T-helper 2 cell (primary cell): ENCODE results near the gene PRDM1.

Experiments used
- DNase-seq, 5 experiments: peaks; one replicate each; pipeline versions ENCODE4 v3.0.0 to v3.0.0-alpha.2; 2012 to 2022

Gene PRDM1

GRCh38 chr6:106098383-106099234, 12.5 kb downstream of the PRDM1 start:
- DNase-seq, result peak; percentile 18 to 97 (median 71)

DNA sequence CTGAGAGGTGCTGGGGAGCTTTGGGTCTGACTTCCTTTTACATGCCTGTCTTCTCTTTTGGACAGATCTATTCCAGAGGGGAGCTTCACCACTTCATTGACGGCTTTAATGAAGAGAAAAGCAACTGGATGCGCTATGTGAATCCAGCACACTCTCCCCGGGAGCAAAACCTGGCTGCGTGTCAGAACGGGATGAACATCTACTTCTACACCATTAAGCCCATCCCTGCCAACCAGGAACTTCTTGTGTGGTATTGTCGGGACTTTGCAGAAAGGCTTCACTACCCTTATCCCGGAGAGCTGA, 13.1 kb downstream of the PRDM1 start:
- DNase-seq, result no peak

DNA sequence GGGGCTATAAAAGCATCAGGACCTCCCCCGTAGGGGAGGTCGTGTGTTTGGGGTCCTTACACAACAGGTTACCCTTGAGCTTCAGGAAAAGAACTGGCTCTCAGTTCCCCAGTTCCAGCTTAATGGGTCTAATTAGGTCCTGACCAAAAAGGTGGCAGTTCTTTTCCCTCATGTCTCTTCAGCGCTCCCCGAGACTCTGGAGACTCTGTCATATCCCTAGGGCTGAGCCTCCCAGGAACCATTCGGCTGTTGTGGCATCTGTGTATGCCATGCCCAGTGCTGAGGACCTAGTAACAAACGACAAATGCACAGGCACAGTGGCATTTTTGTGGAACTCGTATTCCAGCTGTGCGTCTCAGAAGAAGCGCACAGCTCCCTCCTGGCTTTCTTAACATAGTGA, 14.6 kb downstream of the PRDM1 start:
- DNase-seq, result peak in 1 of 5 experiments; percentile 50

GRCh38 chr6:106101466-106101865, 15.3 kb downstream of the PRDM1 start:
- DNase-seq, result no peak

DNA sequence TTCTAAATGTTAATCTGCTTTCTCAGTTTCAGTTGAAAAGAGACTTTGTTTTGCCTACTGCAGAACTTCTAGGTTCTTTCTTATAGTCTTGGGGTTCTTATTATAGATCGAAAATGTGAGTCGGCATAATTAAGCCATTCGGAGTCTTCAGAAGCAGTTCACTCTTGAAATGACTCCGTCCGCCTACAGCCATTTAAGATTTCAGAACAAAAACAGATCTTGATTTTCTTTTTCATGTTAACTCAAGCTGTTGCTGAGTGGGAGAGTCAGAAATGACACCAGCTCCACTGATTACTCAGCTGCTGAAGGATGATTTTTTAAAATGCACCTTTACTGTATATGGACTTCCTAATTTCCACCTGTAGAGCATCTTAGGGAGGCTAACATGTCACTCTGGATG, 15.9 kb downstream of the PRDM1 start:
- peak in 1 of 5 experiments; percentile 90 for DNase-seq

- DNase-seq, result no peak
Observed at GRCh38 chr6:106102967-106103727, 17.0 kb downstream of the PRDM1 start.

- DNase-seq, result peak in 3 of 5 experiments; percentile 39 to 82 (median 73)
Observed at GRCh38 chr6:106103728-106104109, 17.6 kb downstream of the PRDM1 start.

DNA sequence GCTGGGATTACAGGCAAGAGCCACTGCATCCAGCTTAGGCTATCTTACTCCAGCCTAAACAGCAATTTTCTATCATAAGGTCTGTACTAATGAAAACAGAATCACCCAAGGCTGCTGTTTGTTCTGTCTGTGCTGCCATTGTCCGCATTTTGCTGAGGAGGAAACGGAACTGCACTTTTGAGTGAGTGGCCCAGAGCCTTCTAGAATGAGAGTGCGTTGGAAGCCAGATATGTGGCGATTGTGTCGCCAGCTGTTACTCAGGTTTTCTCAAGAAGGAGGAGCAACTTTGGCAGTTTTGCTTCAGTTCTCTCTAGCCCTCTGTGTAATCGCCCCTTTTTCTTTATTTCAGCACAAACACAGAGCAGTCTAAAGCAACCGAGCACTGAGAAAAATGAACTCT, 18.3 kb downstream of the PRDM1 start:
- no peak for DNase-seq

DNA sequence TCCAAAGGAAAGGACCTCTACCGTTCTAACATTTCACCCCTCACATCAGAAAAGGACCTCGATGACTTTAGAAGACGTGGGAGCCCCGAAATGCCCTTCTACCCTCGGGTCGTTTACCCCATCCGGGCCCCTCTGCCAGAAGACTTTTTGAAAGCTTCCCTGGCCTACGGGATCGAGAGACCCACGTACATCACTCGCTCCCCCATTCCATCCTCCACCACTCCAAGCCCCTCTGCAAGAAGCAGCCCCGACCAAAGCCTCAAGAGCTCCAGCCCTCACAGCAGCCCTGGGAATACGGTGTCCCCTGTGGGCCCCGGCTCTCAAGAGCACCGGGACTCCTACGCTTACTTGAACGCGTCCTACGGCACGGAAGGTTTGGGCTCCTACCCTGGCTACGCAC, 18.8 kb downstream of the PRDM1 start:
- no peak for DNase-seq

- DNase-seq, result no peak
Observed at GRCh38 chr6:106105493-106105892, 19.4 kb downstream of the PRDM1 start.

DNA sequence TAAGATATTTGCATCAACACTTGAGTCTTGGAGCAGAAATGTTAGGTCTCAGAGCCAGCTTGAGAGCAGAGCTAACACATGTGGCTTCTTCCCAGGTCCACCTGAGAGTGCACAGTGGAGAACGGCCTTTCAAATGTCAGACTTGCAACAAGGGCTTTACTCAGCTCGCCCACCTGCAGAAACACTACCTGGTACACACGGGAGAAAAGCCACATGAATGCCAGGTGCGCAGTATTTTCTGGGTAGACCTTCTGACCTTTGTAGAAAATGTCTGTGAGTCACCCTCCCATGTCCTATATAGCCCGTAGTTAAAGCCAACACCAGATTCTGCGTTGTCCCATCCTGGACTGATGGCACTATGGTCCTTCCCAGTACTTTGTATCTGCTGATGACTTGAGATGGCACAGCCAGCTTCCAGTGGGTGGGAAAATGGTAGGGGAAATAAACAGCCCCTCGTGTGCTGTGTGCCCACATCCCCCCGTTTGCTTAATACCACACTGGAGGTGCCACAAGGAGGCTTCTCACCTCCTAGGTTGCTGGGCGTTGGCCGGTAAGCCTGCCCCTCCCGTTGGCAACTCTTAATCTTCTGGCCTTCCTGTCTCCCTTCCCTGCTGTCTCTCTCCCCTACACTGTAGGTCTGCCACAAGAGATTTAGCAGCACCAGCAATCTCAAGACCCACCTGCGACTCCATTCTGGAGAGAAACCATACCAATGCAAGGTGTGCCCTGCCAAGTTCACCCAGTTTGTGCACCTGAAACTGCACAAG, 20.3 kb downstream of the PRDM1 start:
- peak in 1 of 5 experiments; percentile 52 for DNase-seq

GRCh38 chr6:106107043-106107613, 21.0 kb downstream of the PRDM1 start:
- no peak for DNase-seq

DNA sequence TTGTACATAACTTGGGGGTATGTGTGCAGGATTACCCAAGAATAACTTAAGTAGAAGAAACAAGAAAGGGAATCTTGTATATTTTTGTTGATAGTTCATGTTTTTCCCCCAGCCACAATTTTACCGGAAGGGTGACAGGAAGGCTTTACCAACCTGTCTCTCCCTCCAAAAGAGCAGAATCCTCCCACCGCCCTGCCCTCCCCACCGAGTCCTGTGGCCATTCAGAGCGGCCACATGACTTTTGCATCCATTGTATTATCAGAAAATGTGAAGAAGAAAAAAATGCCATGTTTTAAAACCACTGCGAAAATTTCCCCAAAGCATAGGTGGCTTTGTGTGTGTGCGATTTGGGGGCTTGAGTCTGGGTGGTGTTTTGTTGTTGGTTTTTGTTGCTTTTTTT, 22.0 kb downstream of the PRDM1 start:
- DNase-seq, result no peak

DNA sequence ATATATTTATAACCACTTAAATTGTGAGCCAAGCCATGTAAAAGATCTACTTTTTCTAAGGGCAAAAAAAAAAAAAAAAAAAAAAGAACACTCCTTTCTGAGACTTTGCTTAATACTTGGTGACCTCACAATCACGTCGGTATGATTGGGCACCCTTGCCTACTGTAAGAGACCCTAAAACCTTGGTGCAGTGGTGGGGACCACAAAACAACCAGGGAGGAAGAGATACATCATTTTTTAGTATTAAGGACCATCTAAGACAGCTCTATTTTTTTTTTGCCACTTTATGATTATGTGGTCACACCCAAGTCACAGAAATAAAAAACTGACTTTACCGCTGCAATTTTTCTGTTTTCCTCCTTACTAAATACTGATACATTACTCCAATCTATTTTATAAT, 22.9 kb downstream of the PRDM1 start:
- DNase-seq, result no peak

- DNase-seq, result no peak
Observed at GRCh38 chr6:106110164-106110826, 24.2 kb downstream of the PRDM1 start.

DNA sequence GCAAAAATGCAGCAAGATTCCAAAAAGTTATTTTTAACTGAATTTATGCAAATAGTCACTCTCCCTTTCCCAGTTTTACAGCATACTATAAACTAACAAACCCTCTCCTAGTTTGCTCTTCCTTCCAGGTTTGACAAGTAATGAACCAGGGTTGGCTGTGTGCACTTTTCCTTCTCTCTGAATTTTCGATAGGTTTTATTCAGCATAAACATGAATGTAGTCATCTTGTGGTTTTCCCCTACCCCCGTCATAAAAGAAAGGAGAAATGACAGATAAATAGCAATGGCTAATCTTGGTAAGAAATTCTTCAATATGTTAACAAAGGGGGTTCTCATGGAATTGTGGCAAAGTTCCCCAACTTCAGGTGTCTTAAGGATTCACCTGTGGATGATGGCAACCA, 26.3 kb downstream of the PRDM1 start:
- peak in 1 of 5 experiments; percentile 59 for DNase-seq

- peak in 1 of 5 experiments; percentile 75 for DNase-seq
Observed at GRCh38 chr6:106113256-106113959, 27.3 kb downstream of the PRDM1 start.

GRCh38 chr6:106114492-106114891, 28.4 kb downstream of the PRDM1 start:
- peak in 3 of 5 experiments; percentile 30 to 94 (median 60) for DNase-seq

- DNase-seq, result no peak
Observed at GRCh38 chr6:106115286-106115685, 29.1 kb downstream of the PRDM1 start.

- no peak for DNase-seq
Observed at GRCh38 chr6:106116125-106116832, 30.1 kb downstream of the PRDM1 start.

DNA sequence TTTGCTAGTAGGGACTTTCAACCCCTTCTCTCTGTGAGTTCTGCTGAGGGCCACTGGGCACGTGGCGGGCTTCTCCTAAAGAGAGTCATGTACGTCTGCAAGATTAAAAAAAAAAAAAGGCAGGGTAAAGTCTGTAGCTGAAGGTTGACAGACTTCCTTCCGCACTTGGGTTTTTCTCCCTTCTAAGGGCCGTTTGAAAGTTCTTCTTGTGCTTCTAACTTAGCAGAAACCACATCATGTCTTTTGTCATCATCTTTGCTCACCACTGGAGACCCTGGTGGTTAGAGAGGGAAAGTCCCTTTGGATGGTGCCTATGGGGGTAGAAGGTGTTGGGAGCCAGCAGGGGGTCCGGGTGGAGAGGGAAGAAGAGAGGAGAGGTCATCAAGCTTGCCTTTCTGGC, 31.4 kb downstream of the PRDM1 start:
- DNase-seq, result peak in 3 of 5 experiments; percentile 53 to 94 (median 86)
